HepG2 (cell line): ENCODE results near the gene XPC. TPM values are rescaled to one million over a fixed set of nuclear protein-coding genes. Genes with fewer than 3 reads are reported as not detected.
A peak's percentile ranks its signal among the peaks of the same experiment; 100 is the strongest.

Source experiments
- DBP ChIP-seq: sonication (generic); formaldehyde crosslinking; IDR thresholded peaks from 2 replicates; pipeline ENCODE4 v1.4.0; 2020; ENCODE audit warnings: missing genetic modification reagents; ENCODE audit errors: not compliant biosample characterization
- ESRRA ChIP-seq: sonication (generic); formaldehyde crosslinking; IDR thresholded peaks from 2 replicates; pipeline ENCODE4 v1.5.1; 2020; ENCODE audit warnings: mild to moderate bottlenecking, low read depth, missing genetic modification reagents
- GABPB1 ChIP-seq: IDR thresholded peaks from 2 replicates; pipeline ENCODE4 v1.6.1; 2016; ENCODE audit warnings: mild to moderate bottlenecking, missing genetic modification reagents, moderate library complexity, missing compliant biosample characterization
- HNRNPK ChIP-seq: fragments of 200-400 bp; formaldehyde crosslinking; IDR thresholded peaks from 2 replicates; pipeline ENCODE4 v1.6.1; 2018; ENCODE audit warnings: low read length, low read depth, moderate library complexity, mild to moderate bottlenecking; ENCODE audit not compliant: poor library complexity, severe bottlenecking
- IRX3 ChIP-seq: sonication (generic); formaldehyde crosslinking; IDR thresholded peaks from 2 replicates; pipeline ENCODE4 v1.8.1; 2023; ENCODE audit warnings: mild to moderate bottlenecking, low read depth, missing genetic modification reagents, borderline replicate concordance
- MAFF ChIP-seq: IDR thresholded peaks from 2 replicates; pipeline ENCODE4 v1.6.1; 2011; ENCODE audit warnings: low read depth, low read length, improper control_type of control experiment
- MYC ChIP-seq: sonication (generic); formaldehyde crosslinking; IDR thresholded peaks from 2 replicates; pipeline ENCODE4 v1.9.0; 2021; ENCODE audit warnings: missing genetic modification reagents, borderline replicate concordance
- NCOA1 ChIP-seq: sonication (generic); formaldehyde crosslinking; IDR thresholded peaks from 2 replicates; pipeline ENCODE4 v1.9.0; 2021; ENCODE audit warnings: missing genetic modification reagents
- NFYC ChIP-seq: IDR thresholded peaks from 2 replicates; pipeline ENCODE4 v1.6.1; 2016; ENCODE audit warnings: missing genetic modification reagents, missing compliant biosample characterization
- NPAS2 ChIP-seq: sonication (generic); formaldehyde crosslinking; IDR thresholded peaks from 2 replicates; pipeline ENCODE4 v1.8.0; 2022; ENCODE audit warnings: mild to moderate bottlenecking, missing genetic modification reagents, borderline replicate concordance
- PHF21A ChIP-seq: sonication (generic); formaldehyde crosslinking; IDR thresholded peaks from 2 replicates; pipeline ENCODE4 v1.5.0; 2020; ENCODE audit warnings: mild to moderate bottlenecking, missing genetic modification reagents
- PHF8 ChIP-seq: sonication (generic); formaldehyde crosslinking; IDR thresholded peaks from 2 replicates; pipeline ENCODE4 v1.5.0; 2020; ENCODE audit warnings: missing genetic modification reagents
- THAP9 ChIP-seq: sonication (generic); formaldehyde crosslinking; IDR thresholded peaks from 2 replicates; pipeline ENCODE4; 2020; ENCODE audit warnings: missing genetic modification reagents, mild to moderate bottlenecking, borderline replicate concordance
- WIZ ChIP-seq: sonication (generic); formaldehyde crosslinking; IDR thresholded peaks from 2 replicates; pipeline ENCODE4 v1.5.1; 2020; ENCODE audit warnings: mild to moderate bottlenecking, missing genetic modification reagents
- ZBTB8A ChIP-seq: sonication (generic); formaldehyde crosslinking; IDR thresholded peaks from 2 replicates; pipeline ENCODE4 v1.4.0; 2020; ENCODE audit warnings: mild to moderate bottlenecking, low read depth, missing genetic modification reagents, borderline replicate concordance
- ZGPAT ChIP-seq: IDR thresholded peaks from 2 replicates; pipeline ENCODE4 v1.6.1; 2016; ENCODE audit warnings: mild to moderate bottlenecking
- ZNF124 ChIP-seq: sonication (generic); formaldehyde crosslinking; IDR thresholded peaks from 2 replicates; pipeline ENCODE4 v1.4.0; 2020; ENCODE audit warnings: missing genetic modification reagents
- ZNF326 ChIP-seq: sonication (generic); formaldehyde crosslinking; IDR thresholded peaks from 2 replicates; pipeline ENCODE4 v1.4.0; 2020; ENCODE audit warnings: missing genetic modification reagents, borderline replicate concordance
- ZNF329 ChIP-seq: sonication (generic); formaldehyde crosslinking; IDR thresholded peaks from 2 replicates; pipeline ENCODE4 v1.9.0; 2021; ENCODE audit warnings: low read depth, mild to moderate bottlenecking, missing genetic modification reagents
- ZNF552 ChIP-seq: sonication (generic); formaldehyde crosslinking; IDR thresholded peaks from 2 replicates; pipeline ENCODE4 v1.9.0; 2022; ENCODE audit warnings: missing genetic modification reagents, mild to moderate bottlenecking, borderline replicate concordance
- ZNF616 ChIP-seq: sonication (generic); formaldehyde crosslinking; IDR thresholded peaks from 2 replicates; pipeline ENCODE4 v1.5.0; 2020; ENCODE audit warnings: low read depth, mild to moderate bottlenecking, missing genetic modification reagents
- ZNF773 ChIP-seq: sonication (generic); formaldehyde crosslinking; IDR thresholded peaks from 2 replicates; pipeline ENCODE4 v1.4.0; 2020; ENCODE audit warnings: missing genetic modification reagents, borderline replicate concordance
- polyA plus RNA-seq, 8 experiments: library from polyadenylated mRNA; depleted of rRNA in 3 of 8; stranded (reverse) in 7 of 8; unstranded in 1 of 8; fragments of >200 nt; fragmentation: Illumina TruSeq in 4 of 8; extraction: Trizol in 4 of 8; gene quantifications; 2 replicates each; pipeline versions ENCODE4 v1.2.1 to v1.2.3, GENCODE V29; 2011 to 2016; ENCODE audit warnings: low read depth in 4 of 8, missing spikeins in 1 of 8, mixed read lengths in 1 of 8; ENCODE audit not compliant: insufficient read depth in 1 of 8
- total RNA-seq, 5 experiments: library from RNA; depleted of rRNA; stranded (reverse); fragments of >200 nt; fragmentation: Illumina TruSeq; extraction: Trizol; gene quantifications; 2 replicates each; pipeline ENCODE4 v1.2.3, GENCODE V29; 2016; ENCODE audit warnings: low read depth in 1 of 5
- TF ChIP-seq, protein P1 (sequence below): sonication (generic); formaldehyde crosslinking; IDR thresholded peaks from 2 replicates; pipeline ENCODE4 v1.5.0; 2020; ENCODE audit warnings: missing genetic modification reagents

Gene XPC
- total and polyA plus RNA-seq, 2 of the 13 experiments (the other 11 are each of a cell fraction or from before 2014, with no cell fraction given) = 9.4 to 24.1 TPM

GRCh38 chr3:14178247-14179113 is at the start of gene XPC, which contains the start of gene LSM3 (continued):
- TF ChIP-seq HNRNPK (no peak), MYC (CRISPR knock-in tag) (peak; percentile 88; the same call in 1 of the 2 replicates), PHF21A (CRISPR knock-in tag) (peak; percentile 43; the same call in 1 of the 2 replicates), ZBTB8A (CRISPR knock-in tag) (no peak; the same call in 1 of the 2 replicates), ZNF552 (CRISPR knock-in tag) (no peak), DBP (CRISPR knock-in tag) (peak; percentile 47), WIZ (no peak), NFYC (CRISPR knock-in tag) (peak; percentile 62), ZNF326 (CRISPR knock-in tag) (no peak), ZNF773 (peak; percentile 47; the same call in 1 of the 2 replicates), ZGPAT (CRISPR knock-in tag) (peak; percentile 91; the same call in 1 of the 2 replicates), ZNF124 (CRISPR knock-in tag) (no peak), NPAS2 (CRISPR knock-in tag) (no peak), THAP9 (CRISPR knock-in tag) (peak; percentile 74; the same call in 1 of the 2 replicates), ESRRA (no peak), ZNF616 (CRISPR knock-in tag) (peak; percentile 76; the same call in 1 of the 2 replicates), PHF8 (CRISPR knock-in tag) (peak; percentile 98), IRX3 (peak; percentile 34; the same call in 1 of the 2 replicates), MAFF (no peak; the same call in 1 of the 2 replicates), ZNF329 (0 out of 2 replicates have a peak, but pooled peaks have one; percentile 65), GABPB1 (CRISPR knock-in tag) (peak; percentile 90), NCOA1 (CRISPR knock-in tag) (no peak)
- TF ChIP-seq, protein P1, sequence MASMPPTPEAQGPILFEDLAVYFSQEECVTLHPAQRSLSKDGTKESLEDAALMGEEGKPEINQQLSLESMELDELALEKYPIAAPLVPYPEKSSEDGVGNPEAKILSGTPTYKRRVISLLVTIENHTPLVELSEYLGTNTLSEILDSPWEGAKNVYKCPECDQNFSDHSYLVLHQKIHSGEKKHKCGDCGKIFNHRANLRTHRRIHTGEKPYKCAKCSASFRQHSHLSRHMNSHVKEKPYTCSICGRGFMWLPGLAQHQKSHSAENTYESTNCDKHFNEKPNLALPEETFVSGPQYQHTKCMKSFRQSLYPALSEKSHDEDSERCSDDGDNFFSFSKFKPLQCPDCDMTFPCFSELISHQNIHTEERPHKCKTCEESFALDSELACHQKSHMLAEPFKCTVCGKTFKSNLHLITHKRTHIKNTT = no peak
